IMR-90 (cell line): ENCODE data around the gene ADAMTS20. TPM values are rescaled to one million over a fixed set of nuclear protein-coding genes. Genes with fewer than 3 reads are reported as not detected.

ENCODE experiments used
- ATAC-seq: fragments of 200-7000 bp; cut with Tn5 transposase; 2 replicates; pipeline ENCODE4 v1.9.1; 2020; ENCODE audit warnings: low read depth, mild to moderate bottlenecking, moderate library complexity
- BruUV-seq: library from RNA; stranded (reverse); fragments of 400-500 nt; replicated peaks from 2 replicates; lab custom pipeline; 2021; lab: Mats Ljungman, UMichigan
- CTCF ChIA-PET: fragments of 300-600 bp; formaldehyde crosslinking; extraction: SDS; loops from one replicate; lab custom pipeline; 2021; ENCODE audit warnings: antibody characterized with exemption; lab: Yijun Ruan, JAX
- POLR2A ChIA-PET: fragments of 300-600 bp; sonication (Branson Sonifier 250); formaldehyde crosslinking; loops from one replicate; lab custom pipeline; 2022; ENCODE audit warnings: antibody characterized with exemption; ENCODE audit not compliant: unreplicated experiment; lab: Charles Lee
- DNase-seq: peaks from one replicate; pipeline ENCODE4 v3.0.0; 2013
- H2AFZ ChIP-seq: replicated peaks from 2 replicates; pipeline ENCODE3; 2013; ENCODE audit warnings: low read length, mild to moderate bottlenecking; ENCODE audit not compliant: poor library complexity
- H2AK5ac ChIP-seq: 2 replicates; pipeline ENCODE4 v1.6.1; 2013; ENCODE audit warnings: low read depth, low read length, inconsistent platforms
- H2AK9ac ChIP-seq: replicated peaks from 2 replicates; pipeline ENCODE3; 2013; ENCODE audit warnings: mild to moderate bottlenecking, low read depth, low read length, moderate library complexity; ENCODE audit not compliant: poor library complexity
- H2BK120ac ChIP-seq: 2 replicates; pipeline ENCODE4 v1.6.1; 2013; ENCODE audit warnings: low read depth, low read length, inconsistent platforms
- H2BK15ac ChIP-seq: 3 replicates; pipeline ENCODE4 v1.6.1; 2013; ENCODE audit warnings: low read depth, low read length, inconsistent platforms
- H2BK20ac ChIP-seq: 2 replicates; pipeline ENCODE4 v1.6.1; 2013; ENCODE audit warnings: low read depth, mild to moderate bottlenecking, inconsistent platforms, low read length, moderate library complexity
- H2BK5ac ChIP-seq: 2 replicates; pipeline ENCODE4 v1.6.1; 2013; ENCODE audit warnings: mild to moderate bottlenecking, low read depth, low read length, inconsistent platforms; ENCODE audit not compliant: poor library complexity, severe bottlenecking
- H3K14ac ChIP-seq: replicated peaks from 2 replicates; pipeline ENCODE4 v1.6.1; 2013; ENCODE audit warnings: low read depth, low read length, inconsistent platforms
- H3K18ac ChIP-seq: 2 replicates; pipeline ENCODE4 v1.6.1; 2013; ENCODE audit warnings: low read depth, low read length, control low read depth
- H3K23ac ChIP-seq: 2 replicates; pipeline ENCODE4 v1.6.1; 2013; ENCODE audit warnings: low read depth, low read length, inconsistent platforms
- H3K27ac ChIP-seq: 2 replicates; pipeline ENCODE4 v1.5.1; 2013; ENCODE audit warnings: mild to moderate bottlenecking, control low read depth, low read length; ENCODE audit not compliant: insufficient read depth
- H3K27me3 ChIP-seq: 2 replicates; pipeline ENCODE4 v1.6.1; 2013; ENCODE audit warnings: low read length; ENCODE audit not compliant: control insufficient read depth, insufficient read depth
- H3K36me3 ChIP-seq: 2 replicates; pipeline ENCODE4 v1.6.1; 2013; ENCODE audit warnings: low read length, mixed read lengths; ENCODE audit not compliant: control insufficient read depth, insufficient read depth
- H3K4ac ChIP-seq: 2 replicates; pipeline ENCODE4 v1.6.1; 2013; ENCODE audit warnings: low read depth, low read length, inconsistent platforms
- H3K4me1 ChIP-seq: 2 replicates; pipeline ENCODE4 v1.6.1; 2013; ENCODE audit warnings: low read length, mixed read lengths; ENCODE audit not compliant: control insufficient read depth, insufficient read depth
- H3K4me2 ChIP-seq: 2 replicates; pipeline ENCODE4 v1.6.1; 2013; ENCODE audit warnings: low read depth, mild to moderate bottlenecking, control low read depth, low read length, moderate library complexity
- H3K4me3 ChIP-seq: 2 replicates; pipeline ENCODE4 v1.5.1; 2013; ENCODE audit warnings: low read depth, mild to moderate bottlenecking, control low read depth, low read length, moderate library complexity; ENCODE audit not compliant: insufficient read depth
- H3K56ac ChIP-seq: 2 replicates; pipeline ENCODE4 v1.6.1; 2013; ENCODE audit warnings: low read length, inconsistent platforms; ENCODE audit not compliant: insufficient read depth; ENCODE audit errors: extremely low read depth
- H3K79me1 ChIP-seq, 2 experiments: 2 replicates each; pipeline ENCODE4 v1.6.1; 2013; ENCODE audit warnings: low read length in 2 of 2, inconsistent platforms in 1 of 2, low read depth in 1 of 2
- H3K9ac ChIP-seq: 2 replicates; pipeline ENCODE4 v1.6.1; 2013; ENCODE audit warnings: low read depth, low read length, control low read depth
- H3K9me1 ChIP-seq: 2 replicates; pipeline ENCODE4 v1.6.1; 2013; ENCODE audit warnings: low read length, inconsistent platforms; ENCODE audit not compliant: insufficient read depth
- H3K9me3 ChIP-seq: 2 replicates; pipeline ENCODE4 v1.6.1; 2013; ENCODE audit warnings: low read length; ENCODE audit not compliant: control insufficient read depth, insufficient read depth
- H4K20me1 ChIP-seq: 2 replicates; pipeline ENCODE4 v1.6.1; 2013; ENCODE audit warnings: low read length, inconsistent platforms; ENCODE audit not compliant: insufficient read depth
- H4K5ac ChIP-seq: 2 replicates; pipeline ENCODE4 v1.6.1; 2013; ENCODE audit warnings: mild to moderate bottlenecking, low read depth, low read length, control low read depth
- H4K8ac ChIP-seq, 2 experiments: 2 replicates each; pipeline ENCODE4 v1.6.1; 2013; ENCODE audit warnings: low read depth in 2 of 2, low read length in 2 of 2, control low read depth in 1 of 2, inconsistent platforms in 1 of 2
- H4K91ac ChIP-seq: 2 replicates; pipeline ENCODE4 v1.6.1; 2013; ENCODE audit warnings: low read depth, low read length, inconsistent platforms; ENCODE audit not compliant: insufficient read depth
- BHLHE40 ChIP-seq: fragments of 150-350 bp; IDR thresholded peaks from 2 replicates; pipeline ENCODE4 v1.6.1; 2016; ENCODE audit warnings: mild to moderate bottlenecking, low read depth, low read length
- CEBPB ChIP-seq: IDR thresholded peaks from 2 replicates; pipeline ENCODE4 v1.6.1; 2012; ENCODE audit warnings: low read depth, low read length, improper control_type of control experiment
- CHD1 ChIP-seq: IDR thresholded peaks from 2 replicates; pipeline ENCODE4 v1.6.1; 2012; ENCODE audit warnings: low read depth, low read length, improper control_type of control experiment
- FOS ChIP-seq: fragments of 150-350 bp; IDR thresholded peaks from 2 replicates; pipeline ENCODE4 v1.6.1; 2016; ENCODE audit warnings: low read depth, low read length
- MAFK ChIP-seq: IDR thresholded peaks from 2 replicates; pipeline ENCODE4 v1.6.1; 2012; ENCODE audit warnings: low read depth, low read length, improper control_type of control experiment
- MAZ ChIP-seq: IDR thresholded peaks from 2 replicates; pipeline ENCODE4 v1.6.1; 2012; ENCODE audit warnings: low read depth, mild to moderate bottlenecking, low read length, improper control_type of control experiment, moderate library complexity, borderline replicate concordance
- MXI1 ChIP-seq: IDR thresholded peaks from 2 replicates; pipeline ENCODE4 v1.6.1; 2012; ENCODE audit warnings: low read depth, mild to moderate bottlenecking, low read length, moderate library complexity, borderline replicate concordance
- NFE2L2 ChIP-seq: fragments of 150-350 bp; IDR thresholded peaks from 2 replicates; pipeline ENCODE4 v1.6.1; 2016; ENCODE audit warnings: low read depth, mild to moderate bottlenecking, low read length
- POLR2A ChIP-seq: IDR thresholded peaks from 2 replicates; pipeline ENCODE4 v1.6.1; 2012; ENCODE audit warnings: mild to moderate bottlenecking, low read depth, low read length
- RAD21 ChIP-seq: IDR thresholded peaks from 2 replicates; pipeline ENCODE4 v1.6.1; 2012; ENCODE audit warnings: low read length, improper control_type of control experiment
- RCOR1 ChIP-seq: IDR thresholded peaks from 2 replicates; pipeline ENCODE4 v1.6.1; 2012; ENCODE audit warnings: mild to moderate bottlenecking, low read length, improper control_type of control experiment; ENCODE audit not compliant: insufficient replicate concordance
- RFX5 ChIP-seq: IDR thresholded peaks from 2 replicates; pipeline ENCODE4 v1.8.0; 2012; ENCODE audit warnings: low read depth, mild to moderate bottlenecking, low read length, moderate library complexity
- SMC3 ChIP-seq: fragments of 150-350 bp; IDR thresholded peaks from 2 replicates; pipeline ENCODE4 v1.6.1; 2016; ENCODE audit warnings: low read depth, mild to moderate bottlenecking, antibody characterized with exemption, low read length, moderate library complexity
- WGBS, 2 experiments: methylation state at CpG; one replicate each; pipeline versions ENCODE4 v1.1.5 to v1.1.7; 2013; ENCODE audit warnings: missing lambda C conversion rate in 2 of 2; ENCODE audit not compliant: insufficient read length in 1 of 2; ENCODE audit errors: extremely low coverage in 2 of 2; 5-methylcytosine and 5-hydroxymethylcytosine counted together
- dilution Hi-C: fragments of 300-500 bp; cut with HindIII; formaldehyde crosslinking; loops from one replicate; pipeline ENCODE4 v1.14.3; 2018; ENCODE audit warnings: low sequenced_read_pairs; ENCODE audit not compliant: unreplicated experiment
- in situ Hi-C: fragments of 300-500 bp; cut with MboI; formaldehyde crosslinking; loops from 3 replicates; pipeline ENCODE4 v1.14.3; 2019; ENCODE audit warnings: low sequenced_read_pairs, inconsistent platforms, mixed read lengths
- intact Hi-C: fragments of 100-400 bp; cut with micrococcal nuclease; formaldehyde crosslinking; loops from 2 replicates; pipeline ENCODE4 v1.10.0; 2022
- polyA plus RNA-seq, 3 experiments: library from polyadenylated mRNA; depleted of rRNA; stranded (reverse); fragments of >200 nt; gene quantifications; 2 replicates each; pipeline ENCODE4 v1.2.3, GENCODE V29; 2012; ENCODE audit warnings: low replicate concordance in 1 of 3
- total RNA-seq: library from RNA; depleted of rRNA; stranded (reverse); fragments of >200 nt; gene quantifications from 2 replicates; pipeline ENCODE4 v1.2.3, GENCODE V29; 2012
- TF ChIP-seq, protein P1 (sequence below): fragments of 150-350 bp; IDR thresholded peaks from 2 replicates; pipeline ENCODE4 v1.6.1; 2016; ENCODE audit warnings: low read depth, mild to moderate bottlenecking, low read length, moderate library complexity, borderline replicate concordance
- TF ChIP-seq, protein P2 (sequence below): conservative IDR thresholded peaks from 2 replicates; pipeline ENCODE4 v1.5.1; 2012; ENCODE audit warnings: mild to moderate bottlenecking, low read depth, low read length, improper control_type of control experiment
- TF ChIP-seq, protein P3 (sequence below): fragments of 150-350 bp; IDR thresholded peaks from 2 replicates; pipeline ENCODE4 v1.6.1; 2017; ENCODE audit warnings: mild to moderate bottlenecking, antibody characterized with exemption, low read length, low read depth

ADAMTS20 gene
- total and polyA plus RNA-seq, 2 of the 4 experiments (the other 2 are of a cell fraction) = not detected

DNA sequence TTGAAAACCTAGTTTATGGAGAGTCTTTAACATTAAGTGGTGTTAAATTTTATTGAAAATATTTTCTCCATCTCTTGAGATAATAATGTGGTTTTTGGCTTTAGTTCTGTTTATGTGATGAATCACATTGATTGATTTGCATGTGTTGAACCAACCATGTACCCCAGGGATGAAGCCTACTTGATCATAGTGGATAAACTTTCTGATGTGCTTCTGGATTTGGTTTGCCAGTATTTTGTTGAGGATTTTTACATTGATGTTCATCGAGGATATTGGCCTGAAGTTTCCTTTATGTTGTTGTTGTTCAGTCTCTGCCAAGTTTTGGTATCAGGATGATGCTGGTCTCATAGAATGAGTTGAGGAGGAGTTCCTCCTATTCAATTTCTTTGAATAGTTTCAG lies 222.6 kb downstream of the ADAMTS20 start:
- peaks cover 6% of the 10 kb centered on the region; the same call in 1 of the 2 replicates for H3K4me1 ChIP-seq
- H4K20me1 ChIP-seq = no peaks in the 10 kb centered on the region
- no CpG with 5 or more reads among the region's 1 CpG for WGBS, 2 experiments
- peak overlapping the region; percentile 83; the same call in 1 of the 2 replicates for H3K18ac ChIP-seq
- no peak overlapping the region for H2BK15ac ChIP-seq
- H2BK5ac ChIP-seq = peak overlapping the region; percentile 93
- no peak overlapping the region for H2BK20ac ChIP-seq
- no peaks in the 10 kb centered on the region for H3K27me3 ChIP-seq
- H3K23ac ChIP-seq = no peak overlapping the region
- ATAC-seq (no peak), DNase-seq (peak; percentile 12)
- no peak overlapping the region for H2BK120ac ChIP-seq
- H4K5ac ChIP-seq = peak overlapping the region; percentile 70; the same call in 1 of the 2 replicates
- POLR2A ChIA-PET = no interaction called here
- H3K9me3 ChIP-seq = peaks cover 6% of the 10 kb centered on the region
- no peak overlapping the region for H3K4me3 ChIP-seq
- CTCF ChIA-PET = interaction anchor here (0.6 kb wide), 1 partner anchor 780 kb away, joined by 4 read pairs; no protein-coding TSS in a partner anchor
- no peak overlapping the region for H3K56ac ChIP-seq
- H3K4me2 ChIP-seq = no peak overlapping the region
- no peak overlapping the region for H3K27ac ChIP-seq
- no peak overlapping the region for H2AFZ ChIP-seq
- no peaks in the 10 kb centered on the region for H3K36me3 ChIP-seq
- H4K8ac ChIP-seq = peak overlapping the region in 1 of 2 experiments; percentile 12; a peak in 1 of 4 replicates
- intact Hi-C loops (no loop called here), in situ Hi-C loops (no loop called here), dilution Hi-C loops (no loop called here)
- H3K79me1 ChIP-seq = no peaks in the 10 kb centered on the region
- BruUV-seq = no TSS peak
- no peak overlapping the region for H3K9ac ChIP-seq
- H3K14ac ChIP-seq = no peak overlapping the region
- H2AK9ac ChIP-seq = no peak overlapping the region
- peak overlapping the region; percentile 71; the same call in 1 of the 2 replicates for H3K4ac ChIP-seq
- H4K91ac ChIP-seq = no peak overlapping the region
- no peak overlapping the region for H2AK5ac ChIP-seq
- TF ChIP-seq RCOR1 = no peak
- TF ChIP-seq BHLHE40 = no peak
- TF ChIP-seq FOS = no peak
- TF ChIP-seq MXI1 = no peak
- TF ChIP-seq CHD1 = no peak
- no peak for TF ChIP-seq RAD21
- TF ChIP-seq MAZ = no peak
- TF ChIP-seq, protein P1, sequence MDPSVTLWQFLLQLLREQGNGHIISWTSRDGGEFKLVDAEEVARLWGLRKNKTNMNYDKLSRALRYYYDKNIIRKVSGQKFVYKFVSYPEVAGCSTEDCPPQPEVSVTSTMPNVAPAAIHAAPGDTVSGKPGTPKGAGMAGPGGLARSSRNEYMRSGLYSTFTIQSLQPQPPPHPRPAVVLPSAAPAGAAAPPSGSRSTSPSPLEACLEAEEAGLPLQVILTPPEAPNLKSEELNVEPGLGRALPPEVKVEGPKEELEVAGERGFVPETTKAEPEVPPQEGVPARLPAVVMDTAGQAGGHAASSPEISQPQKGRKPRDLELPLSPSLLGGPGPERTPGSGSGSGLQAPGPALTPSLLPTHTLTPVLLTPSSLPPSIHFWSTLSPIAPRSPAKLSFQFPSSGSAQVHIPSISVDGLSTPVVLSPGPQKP = no peak
- no peak for TF ChIP-seq MAFK
- no peak for TF ChIP-seq NFE2L2
- TF ChIP-seq SMC3 = no peak
- TF ChIP-seq POLR2A = no peak
- TF ChIP-seq, protein P2, sequence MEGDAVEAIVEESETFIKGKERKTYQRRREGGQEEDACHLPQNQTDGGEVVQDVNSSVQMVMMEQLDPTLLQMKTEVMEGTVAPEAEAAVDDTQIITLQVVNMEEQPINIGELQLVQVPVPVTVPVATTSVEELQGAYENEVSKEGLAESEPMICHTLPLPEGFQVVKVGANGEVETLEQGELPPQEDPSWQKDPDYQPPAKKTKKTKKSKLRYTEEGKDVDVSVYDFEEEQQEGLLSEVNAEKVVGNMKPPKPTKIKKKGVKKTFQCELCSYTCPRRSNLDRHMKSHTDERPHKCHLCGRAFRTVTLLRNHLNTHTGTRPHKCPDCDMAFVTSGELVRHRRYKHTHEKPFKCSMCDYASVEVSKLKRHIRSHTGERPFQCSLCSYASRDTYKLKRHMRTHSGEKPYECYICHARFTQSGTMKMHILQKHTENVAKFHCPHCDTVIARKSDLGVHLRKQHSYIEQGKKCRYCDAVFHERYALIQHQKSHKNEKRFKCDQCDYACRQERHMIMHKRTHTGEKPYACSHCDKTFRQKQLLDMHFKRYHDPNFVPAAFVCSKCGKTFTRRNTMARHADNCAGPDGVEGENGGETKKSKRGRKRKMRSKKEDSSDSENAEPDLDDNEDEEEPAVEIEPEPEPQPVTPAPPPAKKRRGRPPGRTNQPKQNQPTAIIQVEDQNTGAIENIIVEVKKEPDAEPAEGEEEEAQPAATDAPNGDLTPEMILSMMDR = no peak
- no peak for TF ChIP-seq RFX5
- TF ChIP-seq, protein P3, sequence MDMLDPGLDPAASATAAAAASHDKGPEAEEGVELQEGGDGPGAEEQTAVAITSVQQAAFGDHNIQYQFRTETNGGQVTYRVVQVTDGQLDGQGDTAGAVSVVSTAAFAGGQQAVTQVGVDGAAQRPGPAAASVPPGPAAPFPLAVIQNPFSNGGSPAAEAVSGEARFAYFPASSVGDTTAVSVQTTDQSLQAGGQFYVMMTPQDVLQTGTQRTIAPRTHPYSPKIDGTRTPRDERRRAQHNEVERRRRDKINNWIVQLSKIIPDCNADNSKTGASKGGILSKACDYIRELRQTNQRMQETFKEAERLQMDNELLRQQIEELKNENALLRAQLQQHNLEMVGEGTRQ = no peak
- no peak for TF ChIP-seq CEBPB
- peaks cover 4% of the 10 kb centered on the region; the same call in 1 of the 2 replicates for H3K9me1 ChIP-seq
